B cell (primary cell): ENCODE measurements around the gene IMPA2.

Experiments used
- CTCF ChIP-seq: fragments of 200-600 bp; IDR thresholded peaks from one replicate; pipeline ENCODE4 v1.8.0; 2022; ENCODE audit warnings: antibody characterized with exemption, mild to moderate bottlenecking
- EZH2 ChIP-seq: IDR thresholded peaks from 2 replicates; pipeline ENCODE4 v1.6.1; 2012; ENCODE audit warnings: borderline replicate concordance, low read depth, mild to moderate bottlenecking, moderate library complexity, low read length; ENCODE audit not compliant: insufficient read depth, poor library complexity, severe bottlenecking

GRCh38 chr18:12023375-12023774 is 42.1 kb downstream of the IMPA2 start:
- TF ChIP-seq CTCF (no peak), EZH2 (no peak)
